Measurements from ENCODE around the gene MELK. TPM values are rescaled to one million over a fixed set of nuclear protein-coding genes. Genes with fewer than 3 reads are reported as not detected.

The MELK gene
- total and polyA plus RNA-seq, 10 donors, result 0.64 to 9.3 (median 2.9) TPM

DNA sequence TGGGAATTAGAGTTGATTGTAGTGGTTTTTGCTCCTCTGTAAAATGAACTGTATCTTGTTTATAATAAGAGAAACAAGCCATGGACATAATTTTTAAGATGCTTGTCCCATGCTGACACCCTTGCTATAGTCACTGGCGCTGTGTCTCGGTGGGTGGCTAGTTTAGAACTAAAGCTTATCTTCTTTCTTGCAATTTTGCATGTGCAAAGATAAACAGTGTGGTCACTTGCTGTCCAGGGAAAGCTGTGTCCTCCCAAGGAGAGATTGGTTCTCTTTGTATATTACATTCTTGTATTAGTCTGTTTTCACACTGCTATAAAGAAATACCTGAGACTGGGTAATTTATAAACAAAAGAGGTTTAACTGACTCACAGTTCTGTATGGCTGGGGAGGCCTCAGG, 143.8 kb downstream of the MELK start:
- Histone ChIP-seq H3K27ac (no peak overlapping the region), H3K36me3 (no peaks in the 10 kb centered on the region), H3K4me1 (no peaks in the 10 kb centered on the region), H3K4me3 (no peak overlapping the region), H3K27me3 (replicated peaks in 1 of 7) (no peaks in the 10 kb centered on the region), H3K9me3 (peaks cover 0 to 7% (median 0%) of the 10 kb centered on the region in 8 donors)
- intact Hi-C loops (cut with DNase I; ENCODE audit: low total_unique reads), result no loop called here
- TF ChIP-seq POLR2AphosphoS5 (IDR thresholded peaks at IDR 0.05), result no peak
- TF ChIP-seq POLR2A (IDR thresholded peaks at IDR 0.05), result no peak
- TF ChIP-seq, protein P1, sequence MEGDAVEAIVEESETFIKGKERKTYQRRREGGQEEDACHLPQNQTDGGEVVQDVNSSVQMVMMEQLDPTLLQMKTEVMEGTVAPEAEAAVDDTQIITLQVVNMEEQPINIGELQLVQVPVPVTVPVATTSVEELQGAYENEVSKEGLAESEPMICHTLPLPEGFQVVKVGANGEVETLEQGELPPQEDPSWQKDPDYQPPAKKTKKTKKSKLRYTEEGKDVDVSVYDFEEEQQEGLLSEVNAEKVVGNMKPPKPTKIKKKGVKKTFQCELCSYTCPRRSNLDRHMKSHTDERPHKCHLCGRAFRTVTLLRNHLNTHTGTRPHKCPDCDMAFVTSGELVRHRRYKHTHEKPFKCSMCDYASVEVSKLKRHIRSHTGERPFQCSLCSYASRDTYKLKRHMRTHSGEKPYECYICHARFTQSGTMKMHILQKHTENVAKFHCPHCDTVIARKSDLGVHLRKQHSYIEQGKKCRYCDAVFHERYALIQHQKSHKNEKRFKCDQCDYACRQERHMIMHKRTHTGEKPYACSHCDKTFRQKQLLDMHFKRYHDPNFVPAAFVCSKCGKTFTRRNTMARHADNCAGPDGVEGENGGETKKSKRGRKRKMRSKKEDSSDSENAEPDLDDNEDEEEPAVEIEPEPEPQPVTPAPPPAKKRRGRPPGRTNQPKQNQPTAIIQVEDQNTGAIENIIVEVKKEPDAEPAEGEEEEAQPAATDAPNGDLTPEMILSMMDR (IDR thresholded peaks at IDR 0.05 in 8 of 11, conservative IDR thresholded peaks at IDR 0.05 in 3 of 11), result no peak
- WGBS, 5 donors, result 74 to 91% (median 79%) methylated on average over 2 of the region's 2 CpGs
- no peak for DNase-seq

DNA sequence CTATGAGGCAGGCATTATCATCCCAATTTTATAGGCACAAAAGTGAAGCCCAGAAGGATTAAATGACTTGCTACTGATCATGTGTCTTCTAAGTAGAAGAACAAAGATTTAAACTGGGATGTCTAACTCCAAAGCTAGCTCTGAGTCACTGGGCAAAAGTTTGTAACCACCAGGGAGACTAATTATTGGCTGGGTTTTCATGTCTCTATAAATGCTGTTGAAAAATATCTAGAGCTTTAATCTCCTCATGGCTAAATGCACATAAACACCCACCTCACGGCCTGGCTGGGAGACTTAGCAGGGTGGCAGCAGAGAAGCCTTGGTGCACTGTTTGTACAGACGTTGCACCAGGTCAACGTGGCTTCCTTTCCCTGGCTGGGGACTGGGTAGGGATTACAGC, 144.6 kb downstream of the MELK start:
- H3K27me3 ChIP-seq (replicated peaks in 1 of 7), result no peaks in the 10 kb centered on the region
- intact Hi-C loops (cut with DNase I; ENCODE audit: low total_unique reads), result no loop called here
- H3K9me3 ChIP-seq, result peaks cover 0 to 7% (median 0%) of the 10 kb centered on the region in 8 donors
- no peaks in the 10 kb centered on the region for H3K36me3 ChIP-seq
- H3K4me3 ChIP-seq, result no peak overlapping the region
- WGBS, 5 donors, result 74 to 82% (median 77%) methylated on average over 3 of the region's 3 CpGs
- DNase-seq, result no peak
- H3K27ac ChIP-seq, result no peak overlapping the region
- no peak for TF ChIP-seq POLR2A (IDR thresholded peaks at IDR 0.05)
- TF ChIP-seq POLR2AphosphoS5 (IDR thresholded peaks at IDR 0.05), result no peak
- no peaks in the 10 kb centered on the region for H3K4me1 ChIP-seq

DNA sequence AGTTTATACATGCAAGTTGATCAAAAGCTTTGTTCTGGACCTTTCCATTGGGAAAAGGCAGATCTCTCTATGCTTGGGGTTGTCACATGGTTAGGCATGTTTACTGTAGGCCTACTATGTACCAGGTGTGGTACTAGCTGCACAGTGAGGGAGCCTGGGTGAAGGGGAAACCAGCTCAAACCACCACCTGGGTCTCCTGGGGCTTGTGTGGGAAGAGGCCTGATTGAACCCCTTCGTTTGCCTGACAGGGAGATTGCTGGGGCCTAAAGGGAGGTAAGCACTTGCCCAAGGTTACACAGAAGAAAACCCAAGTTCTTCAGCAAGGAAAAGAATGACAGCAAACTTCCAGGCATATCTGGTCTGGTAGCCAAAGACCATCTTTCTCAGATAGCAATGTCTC, 145.9 kb downstream of the MELK start:
- WGBS, 5 donors, result 0 to 25% (median 20%) methylated on average over 1 of the region's 1 CpG
- no peak overlapping the region for H3K27ac ChIP-seq
- no peak for DNase-seq
- intact Hi-C loops (cut with DNase I; ENCODE audit: low total_unique reads), result no loop called here
- H3K36me3 ChIP-seq, result no peaks in the 10 kb centered on the region
- no peaks in the 10 kb centered on the region for H3K4me1 ChIP-seq
- TF ChIP-seq POLR2A (IDR thresholded peaks at IDR 0.05) (no peak), POLR2AphosphoS5 (IDR thresholded peaks at IDR 0.05) (no peak)
- TF ChIP-seq, protein P1 (IDR thresholded peaks at IDR 0.05 in 8 of 11, conservative IDR thresholded peaks at IDR 0.05 in 3 of 11), result no peak
- H3K27me3 ChIP-seq (replicated peaks in 1 of 7), result no peaks in the 10 kb centered on the region
- no peak overlapping the region for H3K4me3 ChIP-seq
- H3K9me3 ChIP-seq, result no peaks in the 10 kb centered on the region

DNA sequence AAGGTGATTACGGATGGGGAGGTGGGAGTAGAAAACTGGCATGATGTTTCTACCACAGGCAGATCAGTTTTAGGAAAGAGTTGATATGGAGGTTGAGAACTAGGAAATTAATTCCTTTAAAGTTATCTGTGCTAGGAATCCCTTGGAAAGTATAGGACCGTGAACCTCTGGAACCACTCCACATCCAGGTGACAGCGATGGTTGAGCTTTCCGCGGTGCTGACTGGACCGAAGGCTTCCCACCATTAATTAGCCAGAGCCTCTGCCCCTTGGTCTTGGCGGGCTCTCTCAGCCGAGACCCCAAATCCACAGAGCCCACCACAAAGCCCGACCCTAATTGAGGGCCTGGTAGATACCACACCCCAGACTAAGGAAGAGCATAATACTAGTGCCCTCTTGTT, 147.3 kb downstream of the MELK start:
- WGBS, 5 donors, result 79 to 98% (median 91%) methylated on average over 9 of the region's 9 CpGs
- Histone ChIP-seq H3K4me3 (no peak overlapping the region), H3K27me3 (replicated peaks in 1 of 7) (no peaks in the 10 kb centered on the region), H3K4me1 (no peaks in the 10 kb centered on the region), H3K36me3 (no peaks in the 10 kb centered on the region), H3K9me3 (no peaks in the 10 kb centered on the region), H3K27ac (no peak overlapping the region)
- intact Hi-C loops (cut with DNase I; ENCODE audit: low total_unique reads), result loop anchor here (10.0 kb wide), 1 partner anchor 85 kb away; no protein-coding TSS in a partner anchor
- TF ChIP-seq, protein P1 (IDR thresholded peaks at IDR 0.05 in 8 of 11, conservative IDR thresholded peaks at IDR 0.05 in 3 of 11), result no peak
- TF ChIP-seq POLR2A (IDR thresholded peaks at IDR 0.05) (no peak), POLR2AphosphoS5 (IDR thresholded peaks at IDR 0.05) (no peak)
- no peak for DNase-seq
